IPS-NIHi11 (cell line): ENCODE data around the gene PCCA.
"Not testable (repeated sequence)": the region's sequence is repeated elsewhere in the genome, so short reads cannot be mapped to it uniquely, and the experiment has no call there.

ENCODE experiments used
- DNase-seq: peaks from one replicate; pipeline ENCODE4 v3.0.0; 2012; ENCODE audit warnings: mixed read lengths, low spot score

Gene PCCA

DNA sequence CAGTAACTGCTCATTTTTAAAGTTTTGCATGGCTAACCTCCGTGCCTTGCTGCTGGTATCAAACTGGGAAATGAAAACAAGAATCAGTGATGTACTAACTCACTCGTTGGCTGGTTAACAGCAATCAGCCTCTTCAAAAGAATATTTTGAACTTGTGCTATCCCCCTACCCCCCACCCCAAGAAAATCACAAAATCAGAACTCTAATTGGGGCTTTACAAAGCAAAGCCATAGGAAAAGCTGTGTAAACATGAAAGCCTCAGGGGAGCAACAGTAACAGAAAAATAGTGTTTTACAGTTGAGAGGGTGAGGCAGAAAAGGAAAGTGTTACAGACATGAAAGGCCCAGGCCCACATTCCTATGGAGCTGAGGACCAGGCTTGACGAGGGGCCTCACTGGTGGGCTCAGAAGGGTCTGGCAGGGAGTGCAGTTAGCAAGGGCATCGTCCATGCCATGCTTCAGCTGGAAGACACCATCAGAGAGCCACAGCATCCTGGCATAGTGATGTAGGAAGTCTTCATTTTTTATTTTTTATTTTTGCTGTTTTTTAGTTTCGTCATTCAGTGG, 217.6 kb downstream of the PCCA start:
- no peak for DNase-seq

DNA sequence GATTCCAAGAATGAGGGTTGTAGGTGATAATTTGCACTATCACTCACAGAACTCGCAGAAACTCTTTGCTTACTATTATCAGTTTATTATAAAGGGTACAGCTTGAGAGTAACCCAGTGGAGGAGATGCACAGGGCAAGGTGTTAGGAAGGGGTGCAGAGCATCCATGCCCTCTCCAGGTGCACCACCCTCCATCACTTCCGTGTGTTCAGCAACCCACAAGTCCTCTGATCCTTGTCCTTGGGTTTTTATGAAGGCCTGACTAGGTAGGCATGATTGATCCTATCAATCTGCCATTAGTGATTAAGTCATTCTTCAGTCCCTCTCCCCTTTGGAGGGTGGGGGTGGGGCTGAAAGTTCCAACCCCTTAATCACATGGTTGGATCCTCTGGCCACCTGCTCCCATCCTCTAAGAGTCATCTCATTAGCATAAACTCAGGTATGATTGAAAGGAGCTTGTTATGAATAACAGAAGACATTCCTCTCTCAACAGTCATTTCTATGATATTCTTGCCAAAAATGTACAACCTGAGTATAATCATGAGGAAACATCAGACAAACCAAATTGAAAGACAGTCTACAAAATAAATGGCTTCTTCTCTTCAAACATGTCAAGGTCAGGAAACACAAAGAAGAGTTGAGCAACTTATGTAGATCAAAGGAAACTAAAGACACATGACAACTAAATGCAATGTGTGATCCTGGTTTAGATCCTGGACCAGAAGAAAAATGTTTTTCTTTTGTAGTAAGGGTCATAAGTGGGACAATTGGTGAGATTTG, 225.4 kb downstream of the PCCA start:
- no peak for DNase-seq

DNA sequence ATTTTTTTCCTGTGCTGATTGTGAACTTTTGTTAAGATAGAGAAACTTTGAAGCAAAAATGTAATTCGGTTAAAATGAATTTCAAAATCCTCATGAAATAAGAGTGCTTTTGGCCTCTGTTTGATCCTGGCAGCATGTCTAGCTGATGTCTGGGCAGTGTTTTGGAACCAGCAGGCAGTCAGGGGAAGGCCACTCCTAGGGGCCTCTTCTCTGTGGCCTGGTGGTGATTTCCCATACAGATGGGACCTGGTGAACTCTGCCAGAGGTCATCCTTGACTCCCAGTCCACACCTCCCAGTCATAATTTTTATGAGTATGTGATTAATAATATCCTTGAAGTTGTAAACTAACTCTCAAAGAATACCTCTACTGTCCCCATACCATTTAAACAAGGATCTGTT, 226.6 kb downstream of the PCCA start:
- DNase-seq, result no peak

DNA sequence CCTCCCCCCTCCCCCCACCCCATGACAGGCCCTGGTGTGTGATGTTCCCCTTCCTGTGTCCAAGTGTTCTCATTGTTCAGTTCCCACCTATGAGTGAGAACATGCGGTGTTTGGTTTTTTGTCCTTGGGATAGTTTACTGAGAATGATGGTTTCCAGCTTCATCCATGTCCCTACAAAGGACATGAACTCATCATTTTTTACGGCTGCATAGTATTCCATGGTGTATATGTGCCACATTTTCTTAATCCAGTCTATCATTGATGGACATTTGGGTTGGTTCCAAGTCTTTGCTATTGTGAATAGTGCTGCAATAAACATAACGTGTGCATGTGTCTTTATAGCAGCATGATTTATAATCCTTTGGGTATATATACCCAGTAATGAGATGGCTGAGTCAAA, 229.6 kb downstream of the PCCA start:
- not testable (repeated sequence) for DNase-seq

DNA sequence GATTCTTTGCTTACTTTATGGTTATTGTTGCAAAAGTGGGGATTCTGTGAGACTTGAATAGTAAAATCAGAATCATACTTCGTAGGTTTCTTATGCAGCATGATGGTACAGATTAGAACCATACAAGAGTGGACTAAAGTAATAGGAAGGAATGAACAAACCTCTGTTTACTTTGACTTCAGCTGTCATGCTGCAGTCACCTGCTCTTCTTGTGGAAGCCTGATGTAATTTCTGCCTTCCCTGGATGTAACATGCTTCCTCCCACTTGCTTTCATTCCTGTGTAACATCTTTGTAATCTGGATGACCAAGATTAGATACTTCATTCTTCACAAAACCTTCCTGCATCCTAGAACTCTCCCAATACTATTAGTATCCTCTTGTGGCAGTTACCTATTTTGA, 235.0 kb downstream of the PCCA start:
- DNase-seq, result no peak

DNA sequence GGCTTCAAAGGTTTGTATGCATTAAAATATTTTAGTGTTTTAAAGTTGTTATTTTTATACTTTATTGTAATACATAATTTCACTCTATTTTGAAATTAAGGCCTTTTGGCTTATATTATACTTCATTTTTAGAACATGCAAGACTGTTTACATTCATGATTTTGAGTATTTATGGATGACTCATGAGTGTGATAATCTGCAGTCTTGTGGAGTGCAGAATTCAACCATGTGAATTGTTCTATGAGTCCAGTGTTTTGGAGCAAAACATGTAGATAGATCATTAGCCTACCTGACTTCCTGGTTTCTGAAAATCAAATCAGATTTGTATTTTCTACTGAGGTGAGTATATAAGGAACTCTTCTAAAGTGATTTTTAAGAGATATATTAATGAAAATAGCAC, 241.8 kb downstream of the PCCA start:
- no peak for DNase-seq

DNA sequence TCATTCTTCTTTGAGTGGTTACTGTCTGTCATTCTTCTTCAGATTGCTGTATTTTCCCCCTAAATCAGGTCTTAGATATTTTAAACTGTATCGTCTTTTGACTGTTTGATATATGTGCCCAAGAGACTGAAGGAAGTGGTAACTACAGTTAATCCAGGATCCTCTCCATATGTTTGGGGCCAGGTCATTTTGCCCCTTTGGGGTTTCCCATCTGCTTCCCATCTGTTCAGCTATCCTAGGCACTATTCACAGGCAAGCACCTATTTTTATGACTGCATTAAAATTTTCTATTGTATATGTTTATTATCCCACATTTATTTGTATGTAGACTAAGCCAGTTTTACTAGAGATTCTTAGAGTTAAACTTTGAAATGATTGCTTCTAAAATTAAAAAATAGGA, 244.2 kb downstream of the PCCA start:
- no peak for DNase-seq

DNA sequence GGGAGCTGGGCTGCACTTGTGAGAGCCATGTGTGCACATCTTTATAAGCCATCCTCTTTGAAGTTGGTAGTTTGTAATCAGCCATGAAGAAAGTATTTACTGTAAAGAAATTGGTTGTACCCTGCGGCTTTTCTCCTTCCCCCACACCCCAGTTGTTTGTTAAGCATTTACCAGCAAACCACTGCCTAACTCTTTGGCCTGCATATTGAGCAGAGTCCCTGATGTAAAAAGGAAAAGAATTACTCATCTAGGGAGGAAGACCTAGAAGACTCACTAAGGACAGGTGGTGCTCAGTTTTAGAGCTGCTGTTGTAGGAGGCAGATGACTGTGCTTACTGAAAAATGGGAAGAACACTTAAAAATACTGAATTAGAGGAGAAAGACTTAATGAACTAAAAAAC, 245.3 kb downstream of the PCCA start:
- no peak for DNase-seq

DNA sequence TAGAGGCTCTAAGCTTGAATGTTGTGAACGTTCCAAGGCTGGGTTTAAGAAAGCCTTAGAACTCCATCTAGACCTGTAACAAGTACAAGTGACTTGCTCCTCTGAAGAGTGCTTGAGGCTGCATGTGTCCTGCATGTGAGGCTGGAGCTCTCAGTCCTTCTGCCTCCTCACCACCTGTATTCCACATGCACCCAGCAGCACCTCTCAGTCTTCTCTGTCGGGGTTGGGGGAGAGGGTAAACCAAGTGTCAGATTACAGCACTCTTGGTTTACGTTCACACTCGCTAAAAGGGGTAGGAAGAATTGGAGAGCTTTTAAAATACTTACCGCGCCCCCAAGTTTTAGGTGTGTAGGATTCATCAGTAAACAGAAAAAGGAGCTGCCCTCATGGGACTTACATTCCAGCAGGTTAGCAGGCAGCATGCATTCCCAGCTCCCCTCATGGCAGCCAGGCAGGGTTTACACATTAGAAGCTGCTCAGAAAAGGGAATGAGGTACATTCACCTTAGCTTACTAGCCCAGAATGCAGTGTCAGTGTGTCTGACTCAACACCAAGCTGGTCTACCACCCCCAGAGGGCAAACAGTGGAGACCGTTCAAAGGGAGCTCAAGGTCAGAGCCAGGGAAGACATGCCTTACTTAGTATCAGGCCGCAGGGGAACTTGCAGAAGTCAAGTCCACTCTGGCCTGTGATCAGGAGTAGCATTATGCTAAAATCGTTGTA, 248.1 kb downstream of the PCCA start:
- DNase-seq, result no peak

DNA sequence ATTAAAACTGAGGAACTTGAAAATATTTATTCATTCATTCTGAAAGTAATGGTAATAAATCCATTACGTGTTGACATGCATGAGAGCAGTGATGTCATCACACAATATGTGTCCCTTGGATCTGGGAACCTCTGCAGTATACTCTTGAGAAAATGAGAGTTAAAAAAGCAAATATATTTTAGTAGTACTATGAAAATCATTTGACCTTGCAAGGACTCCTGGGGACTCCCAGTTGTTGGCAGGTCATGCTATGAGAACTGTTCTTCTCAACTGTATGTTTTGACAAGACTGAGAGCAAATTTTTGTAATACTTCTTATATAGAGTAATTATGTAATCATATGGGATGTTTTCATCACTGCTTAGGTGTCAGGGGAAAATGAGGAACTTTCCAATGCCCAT, 249.4 kb downstream of the PCCA start:
- DNase-seq, result no peak

DNA sequence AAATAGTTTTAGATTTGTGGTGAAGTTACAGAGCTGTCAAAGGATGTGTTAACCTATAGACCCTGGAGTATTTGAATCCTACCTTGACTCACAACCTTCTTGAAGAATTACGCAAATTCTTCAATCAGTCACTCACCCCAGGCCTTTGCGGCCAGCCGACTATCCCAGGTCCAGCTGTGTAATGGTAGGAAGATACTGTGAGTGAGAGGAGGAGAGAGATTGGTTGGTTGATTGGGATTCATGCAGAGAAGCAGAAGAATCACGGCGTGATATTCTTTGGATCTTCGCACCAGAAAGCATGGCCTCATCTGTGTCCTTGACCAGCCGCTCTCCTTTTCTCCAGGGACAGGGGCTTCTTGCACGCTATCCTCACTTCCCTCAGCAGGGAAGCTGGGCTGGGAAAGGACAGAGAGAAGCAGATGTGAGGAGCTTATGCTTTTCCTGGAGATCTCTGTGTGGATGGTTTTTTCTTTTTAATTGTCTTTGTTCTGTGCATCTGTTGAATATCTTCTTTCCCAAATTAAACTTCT, 250.6 kb downstream of the PCCA start:
- DNase-seq, result no peak

DNA sequence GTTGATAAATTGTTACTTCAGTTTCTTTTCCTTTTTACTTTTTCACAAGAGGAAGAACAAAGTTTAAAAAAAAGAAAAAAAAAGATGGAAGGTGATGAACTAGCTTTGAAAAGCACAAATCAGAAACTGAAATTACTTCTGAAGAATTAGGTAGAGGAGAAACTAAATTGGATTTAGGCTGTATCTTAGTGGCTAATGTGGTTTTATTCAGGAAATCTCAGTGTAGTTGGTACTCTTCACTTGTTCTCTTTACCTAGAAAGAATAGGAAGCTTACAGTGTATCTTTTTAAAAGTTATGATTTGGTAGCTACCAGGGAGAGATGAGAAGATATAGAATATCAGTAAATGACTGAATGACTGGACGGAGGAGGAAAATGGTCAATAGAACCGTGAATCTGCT, 252.0 kb downstream of the PCCA start:
- no peak for DNase-seq

DNA sequence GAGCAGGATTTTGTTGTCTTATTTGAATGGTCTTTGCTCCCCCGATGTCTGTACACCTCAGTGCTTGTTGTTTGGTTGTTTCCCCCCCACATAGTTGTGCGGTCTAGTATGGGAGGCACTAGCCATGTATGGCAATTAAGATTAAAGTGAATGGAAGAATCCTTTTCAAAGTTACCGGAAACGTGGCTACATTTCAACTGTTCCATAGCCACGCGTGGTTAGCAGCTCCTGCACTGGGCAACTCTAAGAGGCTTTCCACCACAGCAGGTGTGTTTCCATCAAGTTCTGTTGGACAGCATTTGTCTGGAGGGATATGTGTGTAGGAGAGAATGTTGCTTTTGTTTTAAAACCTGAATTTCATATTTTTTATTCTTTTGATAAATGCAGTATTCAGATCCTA, 252.4 kb downstream of the PCCA start:
- DNase-seq, result no peak

DNA sequence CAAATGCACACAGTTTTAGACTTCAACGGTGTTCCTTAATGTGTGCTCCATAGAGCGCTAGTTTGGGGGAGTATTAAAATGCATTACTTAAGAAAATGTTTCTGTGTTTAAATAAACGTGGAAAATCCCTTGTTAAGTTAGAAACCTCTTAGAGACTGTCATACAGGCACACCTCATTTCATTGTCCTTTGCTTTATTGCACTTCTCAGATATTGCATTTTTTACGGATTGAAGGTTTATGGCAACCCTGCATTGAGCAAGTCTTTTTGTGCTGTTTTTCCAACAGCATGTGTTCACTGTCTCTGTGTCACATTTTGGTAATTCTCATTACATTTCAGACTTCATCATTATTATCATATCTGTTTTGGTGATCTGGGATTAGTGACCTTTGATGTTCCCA, 255.7 kb downstream of the PCCA start:
- no peak for DNase-seq

DNA sequence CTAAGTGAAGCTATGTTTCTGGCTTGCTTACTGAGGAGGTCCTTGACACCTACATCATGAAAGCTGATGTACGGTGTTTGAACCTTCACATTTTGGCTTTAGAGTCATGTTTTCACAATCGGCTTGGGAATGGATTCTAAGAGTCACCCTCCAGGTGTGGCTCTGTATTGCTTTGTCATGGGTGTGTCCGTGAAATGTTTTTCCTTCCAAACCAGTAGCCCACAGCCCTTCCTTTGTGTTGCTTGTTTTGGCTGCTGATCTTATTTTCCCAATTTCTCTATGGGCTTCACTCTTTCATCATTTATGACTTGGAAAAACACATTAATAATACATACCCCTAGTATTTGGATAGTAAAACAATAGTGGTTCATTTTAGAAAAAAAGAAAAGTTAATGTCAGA, 259.1 kb downstream of the PCCA start:
- no peak for DNase-seq

DNA sequence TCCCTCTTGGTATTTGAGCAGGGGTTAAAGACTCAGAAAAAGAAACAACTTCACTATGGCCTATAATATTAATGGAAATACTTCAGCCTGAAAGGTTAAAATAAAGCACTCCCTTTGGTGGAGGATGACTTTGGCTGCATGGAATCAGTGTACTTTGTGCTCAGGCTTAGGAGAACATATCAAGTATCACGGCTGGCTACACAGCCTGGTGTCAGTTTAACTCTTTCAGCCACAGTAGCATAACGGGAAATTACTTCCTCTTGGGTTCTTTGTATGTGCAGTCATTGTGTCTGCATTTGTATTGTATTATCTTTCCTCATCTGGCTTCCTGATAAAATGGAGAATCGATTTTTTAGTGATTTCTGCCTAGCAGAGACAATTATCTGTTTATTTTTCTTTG, 260.7 kb downstream of the PCCA start:
- DNase-seq, result no peak

DNA sequence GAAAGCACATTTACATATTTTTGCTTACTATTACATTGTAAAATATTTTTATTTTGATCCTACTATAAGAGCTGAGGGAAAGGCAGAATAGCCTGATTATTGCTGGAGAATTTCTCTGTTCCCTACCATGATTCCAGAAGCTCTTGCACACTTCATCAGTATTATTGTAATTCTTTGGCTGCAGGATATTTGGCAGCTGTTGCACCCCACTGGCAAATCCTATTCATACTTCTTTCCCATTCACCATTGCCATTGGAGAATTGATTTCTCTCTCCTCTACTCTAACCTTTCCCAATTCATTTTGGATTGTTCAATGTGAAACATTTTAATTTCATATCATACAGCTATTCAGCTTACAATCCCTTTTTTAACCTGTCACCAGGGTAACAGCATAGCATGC, 261.7 kb downstream of the PCCA start:
- no peak for DNase-seq

DNA sequence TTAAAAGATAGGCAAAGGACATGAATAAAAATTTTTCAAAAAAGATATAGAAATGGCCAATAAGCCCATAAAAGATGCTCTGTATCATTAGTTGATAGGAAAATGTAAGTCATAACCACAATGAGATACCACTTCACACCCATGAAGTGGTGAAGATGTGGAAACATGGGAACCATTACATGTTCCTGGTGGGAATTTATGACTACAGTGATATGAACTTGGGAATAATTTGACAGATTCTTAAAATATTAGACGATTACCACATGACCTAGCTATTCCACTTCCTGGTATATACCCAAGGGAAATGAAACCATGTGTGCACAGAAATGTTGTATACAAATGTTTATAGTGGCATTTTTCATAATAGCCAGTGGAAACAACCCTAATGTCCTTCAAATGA, 267.5 kb downstream of the PCCA start:
- no peak for DNase-seq

DNA sequence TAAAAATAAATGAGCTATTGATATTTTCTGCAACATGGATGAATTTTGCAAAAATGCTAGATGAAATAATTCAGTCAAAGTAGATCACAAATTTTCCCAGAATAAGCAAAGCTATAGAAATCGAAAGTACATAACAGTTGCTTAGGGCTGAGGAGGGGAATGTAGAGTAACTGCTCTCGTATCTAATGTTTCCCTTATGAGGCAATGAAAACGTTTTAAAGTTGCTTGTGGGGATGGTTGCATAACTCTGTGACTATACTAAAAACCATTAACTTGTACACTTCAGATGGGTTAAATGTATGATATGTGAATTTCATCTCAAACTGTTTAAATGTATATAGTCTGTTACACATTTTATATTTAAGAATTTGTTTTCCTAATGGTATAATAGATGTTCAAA, 268.0 kb downstream of the PCCA start:
- no peak for DNase-seq

DNA sequence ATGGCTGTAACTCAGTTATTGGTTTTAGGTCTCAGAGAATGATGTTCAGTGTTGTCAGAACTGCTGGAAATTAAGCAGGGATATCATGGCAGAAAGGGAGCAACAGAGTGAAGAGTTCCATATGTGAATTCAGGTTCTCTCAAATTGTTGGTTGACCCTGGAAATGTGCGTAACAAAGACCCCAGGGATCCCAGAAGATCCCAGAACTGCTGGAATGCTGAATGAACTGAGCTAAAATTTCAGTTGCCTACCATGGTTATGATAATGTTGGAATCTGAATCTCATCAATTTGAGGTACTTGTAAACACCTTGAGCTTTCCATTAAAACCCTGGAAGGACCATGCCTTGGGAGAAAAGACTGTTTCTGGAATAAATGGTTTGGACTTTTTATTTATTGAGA, 268.9 kb downstream of the PCCA start:
- DNase-seq, result no peak

DNA sequence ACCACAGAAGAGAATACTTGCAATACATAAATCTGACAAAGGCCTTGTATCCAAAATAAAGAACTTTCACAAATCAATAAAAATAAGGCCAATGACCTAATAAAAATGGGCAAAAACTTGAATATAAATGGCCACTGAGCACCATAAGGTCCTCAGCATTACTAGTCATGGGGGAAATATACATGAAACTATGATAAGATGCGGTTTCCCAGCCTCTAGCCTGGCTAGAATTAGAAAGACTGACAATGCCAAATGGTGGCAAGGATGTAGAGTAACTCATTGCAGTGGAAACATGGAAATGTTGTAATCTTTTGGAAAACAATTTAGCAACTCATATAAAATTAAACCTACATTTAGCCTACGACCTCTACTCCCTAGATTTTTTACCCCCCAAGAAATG, 272.6 kb downstream of the PCCA start:
- no peak for DNase-seq

DNA sequence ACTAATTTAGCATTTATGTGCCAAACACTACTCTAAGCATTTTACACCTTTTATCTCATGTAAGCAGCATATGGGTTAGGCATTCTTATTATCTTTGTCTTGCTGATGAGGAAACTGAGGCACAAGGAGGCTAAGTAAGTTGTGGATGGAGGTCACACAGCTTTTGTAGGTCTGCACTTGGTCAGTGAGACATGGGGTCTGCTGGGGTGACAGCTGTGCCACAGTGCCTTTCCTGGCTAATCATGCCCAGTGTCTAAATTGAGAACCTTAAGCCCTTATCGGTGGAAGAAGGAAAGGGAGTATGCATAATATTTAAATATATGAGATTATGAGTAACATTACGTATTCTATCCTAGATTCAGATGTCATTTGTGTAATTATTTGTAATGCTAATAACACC, 273.5 kb downstream of the PCCA start:
- DNase-seq, result no peak

DNA sequence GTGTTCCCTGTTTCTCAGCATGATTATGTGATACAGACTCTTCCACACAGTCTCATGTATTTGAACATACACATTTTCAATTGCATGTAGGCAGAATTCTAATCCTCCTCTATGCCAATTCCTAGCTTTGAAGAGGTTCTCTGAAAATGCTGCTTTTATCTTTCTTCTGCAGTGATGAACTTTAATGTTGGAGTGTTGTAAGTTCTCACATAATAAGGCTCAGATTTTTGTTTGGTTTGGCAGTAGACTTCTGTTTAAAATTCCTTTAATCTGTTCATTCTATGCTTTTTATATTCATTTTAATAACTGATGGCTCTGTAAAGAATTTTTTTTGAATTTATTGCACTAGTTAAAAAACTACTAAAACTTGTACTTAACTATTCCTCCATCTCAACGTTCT, 273.9 kb downstream of the PCCA start:
- no peak for DNase-seq
